ELR (cell line): ENCODE results near the gene MRPL14.

Experiments used
- DNase-seq: peaks from one replicate; pipeline ENCODE4 v3.0.0-alpha.2; 2015; ENCODE audit warnings: low read depth

MRPL14 gene

DNA sequence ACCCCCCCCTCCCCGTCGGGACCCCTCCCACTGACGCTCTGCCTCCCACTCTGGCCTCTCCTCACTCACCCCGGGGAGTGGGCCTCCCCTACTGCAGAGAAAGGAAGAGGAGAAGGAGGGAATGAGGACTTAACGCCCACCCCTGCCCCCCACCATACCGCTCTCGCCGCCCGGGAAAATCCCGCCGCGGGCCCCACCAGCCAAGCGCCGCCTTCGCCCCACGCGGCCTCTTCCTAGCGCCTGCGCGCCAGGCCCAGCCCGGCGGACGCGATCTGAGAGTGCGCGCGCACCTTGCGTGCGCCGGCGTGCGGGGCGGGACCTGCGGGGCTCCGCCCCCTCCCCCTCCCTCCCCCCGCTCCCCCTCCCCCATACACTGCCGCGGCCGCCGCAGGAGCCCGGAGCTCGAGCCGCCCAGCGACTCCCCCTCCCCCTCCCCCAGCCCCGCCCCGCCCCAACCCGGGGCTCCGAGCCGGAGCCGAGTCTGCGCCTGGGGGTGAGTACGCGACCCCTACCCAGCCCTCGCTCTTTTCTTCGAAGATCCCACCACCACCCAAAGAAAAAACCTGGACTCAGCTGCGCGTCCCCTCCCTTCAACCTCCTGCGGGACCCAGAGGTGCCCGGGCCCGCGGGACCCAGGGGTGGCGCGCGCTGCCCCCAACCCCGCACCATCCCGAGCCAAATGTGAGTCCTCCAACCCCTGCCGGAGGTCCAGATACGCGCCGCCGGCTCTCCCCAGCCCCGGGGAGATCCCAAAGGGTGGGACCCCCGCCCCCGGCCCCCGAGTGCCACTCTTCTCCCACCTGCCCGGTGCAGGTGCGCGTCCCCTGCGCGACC, at the start of gene MRPL14, which contains the start of gene TMEM63B:
MRPL14 (minus strand) TSS at position 267 of the 834 bp plus-strand sequence. CDS start 10,841 bp downstream, outside the sequence.
TMEM63B (plus strand) TSS at position 369 of the 834 bp plus-strand sequence. CDS start 7,031 bp downstream, outside the sequence.
- DNase-seq, result peak; percentile 92

DNA sequence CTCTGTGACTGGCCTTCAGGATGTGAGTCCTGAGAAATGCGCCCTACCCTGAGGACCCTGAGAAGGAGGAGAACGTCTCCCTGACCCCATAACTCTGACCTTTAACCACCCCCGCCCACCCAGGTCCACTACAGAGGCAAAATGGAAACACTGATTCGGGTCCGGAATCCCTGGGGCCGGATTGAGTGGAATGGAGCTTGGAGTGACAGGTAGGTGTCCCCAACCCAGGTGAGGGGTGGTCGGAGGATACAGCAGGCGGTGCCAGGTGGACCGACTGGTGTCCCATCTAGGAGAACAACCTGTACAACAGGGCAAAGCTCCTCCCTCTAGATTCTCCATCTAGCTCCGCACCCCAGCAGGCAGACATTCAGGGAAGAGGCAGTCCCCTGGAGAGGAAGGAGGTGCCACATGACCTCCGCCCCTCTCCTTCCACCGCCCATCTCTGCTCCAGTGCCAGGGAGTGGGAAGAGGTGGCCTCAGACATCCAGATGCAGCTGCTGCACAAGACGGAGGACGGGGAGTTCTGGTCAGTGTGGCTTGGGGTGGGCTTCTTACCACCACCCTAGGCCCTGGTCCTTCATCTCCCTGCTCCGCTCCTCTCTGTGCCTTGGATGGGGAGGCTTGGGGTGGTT, 49.0 kb upstream of the MRPL14 start:
- DNase-seq, result no peak

- DNase-seq, result peak; percentile 84
These were observed 45.7 kb upstream of the MRPL14 start for GRCh38 chr6:44172731-44173500.

DNA sequence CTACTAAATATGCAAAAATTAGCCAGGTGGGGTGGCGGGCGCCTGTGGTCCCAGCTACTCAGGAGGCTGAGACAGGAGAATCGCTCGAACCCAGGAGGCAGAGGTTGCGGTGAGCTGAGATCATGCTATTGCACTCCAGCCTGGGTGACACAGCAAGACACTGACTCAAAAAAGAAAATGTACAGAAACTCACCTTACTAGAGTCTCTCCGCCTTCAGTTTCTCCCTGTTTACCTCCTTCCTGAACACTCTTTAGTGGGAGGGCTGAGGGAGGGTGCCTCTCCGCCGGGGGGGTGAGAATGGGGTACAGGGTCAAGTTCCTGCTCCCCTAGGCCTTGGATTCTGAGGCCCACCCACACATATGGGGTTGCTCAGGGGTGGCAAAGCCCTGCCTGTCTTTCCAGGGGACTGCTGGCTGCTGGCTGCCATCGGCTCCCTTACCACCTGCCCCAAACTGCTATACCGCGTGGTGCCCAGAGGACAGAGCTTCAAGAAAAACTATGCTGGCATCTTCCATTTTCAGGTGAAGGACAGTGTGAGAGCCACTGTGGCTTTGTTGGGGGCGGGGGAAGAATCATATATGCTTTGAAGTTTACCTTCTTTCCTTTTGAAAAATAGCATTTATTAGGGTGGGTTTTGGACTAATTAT, 44.8 kb upstream of the MRPL14 start:
- DNase-seq, result no peak

- DNase-seq, result no peak
These were observed 42.8 kb upstream of the MRPL14 start for GRCh38 chr6:44169886-44170570.

DNA sequence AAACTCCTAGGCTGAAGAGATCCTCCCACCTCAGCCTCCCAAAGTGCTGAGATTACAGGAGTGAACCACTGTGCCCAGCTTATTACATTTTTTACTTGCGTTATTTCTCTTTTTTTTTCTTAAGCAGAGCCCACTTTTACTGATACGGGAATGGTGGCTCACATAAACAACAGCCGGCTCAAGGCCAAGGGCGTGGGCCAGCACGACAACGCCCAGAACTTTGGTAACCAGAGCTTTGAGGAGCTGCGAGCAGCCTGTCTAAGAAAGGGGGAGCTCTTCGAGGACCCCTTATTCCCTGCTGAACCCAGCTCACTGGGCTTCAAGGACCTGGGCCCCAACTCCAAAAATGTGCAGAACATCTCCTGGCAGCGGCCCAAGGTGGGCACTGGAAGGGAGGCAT, 41.9 kb upstream of the MRPL14 start:
- DNase-seq, result no peak

DNA sequence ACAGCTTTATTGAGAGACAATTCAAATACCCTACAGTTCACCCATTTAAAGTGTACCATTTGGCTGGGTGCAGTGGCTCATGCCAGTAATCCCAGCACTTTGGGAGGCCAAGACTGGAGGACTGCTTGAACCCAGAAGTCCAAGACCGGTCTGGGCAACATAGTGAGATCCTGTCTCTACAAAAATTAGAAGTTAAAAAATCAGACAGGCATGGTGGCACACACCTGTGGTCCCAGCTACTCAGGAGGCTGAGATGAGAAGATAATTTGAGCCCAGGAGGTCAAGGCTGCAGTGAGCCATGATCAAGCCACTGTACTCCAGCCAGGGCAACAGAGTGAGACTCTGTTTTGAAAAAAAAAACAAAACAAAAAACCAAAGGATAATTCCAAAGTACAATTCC, 40.3 kb upstream of the MRPL14 start:
- no peak for DNase-seq

DNA sequence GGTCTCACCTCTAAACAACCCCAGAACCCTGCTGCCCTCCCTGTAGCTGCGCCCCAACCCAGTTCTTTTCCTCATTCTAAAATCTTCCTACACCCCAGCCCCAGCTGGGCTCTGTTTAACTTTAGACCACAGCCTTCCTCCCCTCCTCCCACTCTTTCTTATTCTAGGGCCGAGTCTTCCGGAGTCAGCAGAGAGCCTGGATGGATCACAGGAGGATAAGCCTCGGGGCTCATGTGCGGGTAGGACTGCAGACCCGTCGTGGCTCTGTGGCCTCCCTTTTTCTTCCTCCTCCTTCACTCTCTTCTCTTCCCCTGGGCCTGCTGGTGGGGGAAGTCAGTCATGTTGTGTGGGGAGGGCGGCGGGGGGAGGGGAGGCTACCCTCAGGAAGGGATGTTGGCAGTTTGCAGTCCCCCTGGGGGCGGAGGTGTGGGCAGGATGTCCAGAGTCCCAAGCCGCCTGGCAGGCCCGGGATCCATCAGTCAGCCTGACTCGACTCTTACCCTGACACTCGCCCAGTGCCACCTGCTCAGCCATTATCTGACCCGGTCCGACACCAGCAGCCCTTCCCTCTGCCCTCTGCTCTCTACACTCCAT, 39.4 kb upstream of the MRPL14 start:
- DNase-seq, result peak; percentile 28

GRCh38 chr6:44166116-44166515, 38.9 kb upstream of the MRPL14 start:
- no peak for DNase-seq

GRCh38 chr6:44162876-44163625, 35.8 kb upstream of the MRPL14 start:
- no peak for DNase-seq

DNA sequence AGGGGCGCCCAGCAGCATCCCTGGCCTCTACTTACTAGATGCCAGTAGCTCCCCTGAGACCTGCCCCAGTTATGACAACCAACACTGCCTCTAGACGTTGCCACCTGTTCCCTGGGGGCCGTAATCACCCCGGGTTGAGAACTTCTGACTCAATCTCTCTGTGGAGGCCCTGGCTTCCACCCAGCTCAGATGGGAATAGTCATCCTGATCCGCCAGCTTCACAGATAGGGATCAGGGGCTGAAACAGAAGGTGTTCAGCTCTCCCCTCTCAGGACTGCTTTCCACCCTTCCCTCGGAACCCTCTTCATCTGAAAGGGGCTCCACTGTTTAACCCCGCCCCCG, 34.7 kb upstream of the MRPL14 start:
- DNase-seq, result peak; percentile 83

- DNase-seq, result no peak
These were observed 31.5 kb upstream of the MRPL14 start, which contains the start of gene CAPN11 for GRCh38 chr6:44158770-44159228. Gene CAPN11, plus strand, starts transcription at chr6:44158820. Its CDS starts 29 bp downstream, at chr6:44158849.

- no peak for DNase-seq
These were observed 29.9 kb upstream of the MRPL14 start for GRCh38 chr6:44157152-44157521.

- DNase-seq, result no peak
These were observed 29.4 kb upstream of the MRPL14 start for GRCh38 chr6:44156494-44157151.

DNA sequence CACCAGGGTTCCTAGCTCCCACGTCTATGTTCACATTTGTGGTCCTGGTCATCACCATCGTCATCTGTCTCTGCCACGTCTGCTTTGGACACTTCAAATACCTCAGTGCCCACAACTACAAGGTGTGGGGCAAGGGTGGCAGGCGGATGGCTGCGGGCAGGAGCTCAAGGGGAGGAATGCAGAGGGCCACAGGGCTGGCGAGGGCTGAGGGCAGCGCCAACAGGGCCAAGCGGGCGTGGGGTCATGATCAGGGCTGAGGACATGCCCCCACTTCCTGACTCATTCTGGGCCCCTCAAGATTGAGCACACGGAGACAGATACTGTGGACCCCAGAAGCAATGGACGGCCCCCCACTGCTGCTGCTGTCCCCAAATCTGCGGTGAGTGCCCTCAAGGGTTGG, 26.8 kb upstream of the MRPL14 start:
- no peak for DNase-seq

DNA sequence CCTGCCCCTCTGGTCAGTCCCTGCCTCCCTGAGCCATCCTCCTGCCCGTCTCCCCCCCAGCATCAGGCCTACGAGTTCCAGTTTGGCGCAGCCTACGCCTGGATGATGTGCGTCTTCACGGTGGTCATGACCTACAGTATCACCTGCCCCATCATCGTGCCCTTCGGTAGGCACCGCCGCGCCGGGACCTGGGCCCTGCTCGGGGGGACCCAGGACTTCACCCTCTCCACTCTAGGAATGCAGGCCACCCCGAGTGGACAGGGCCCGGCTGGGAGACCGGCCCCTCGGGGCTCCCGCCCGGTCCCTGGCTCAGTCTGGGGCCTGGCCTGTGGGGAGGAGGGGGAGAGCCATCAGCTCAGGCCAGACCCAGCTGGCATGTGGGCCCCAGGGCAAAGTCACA, 25.3 kb upstream of the MRPL14 start:
- no peak for DNase-seq

GRCh38 chr6:44152109-44152461, 24.8 kb upstream of the MRPL14 start:
- DNase-seq, result no peak

DNA sequence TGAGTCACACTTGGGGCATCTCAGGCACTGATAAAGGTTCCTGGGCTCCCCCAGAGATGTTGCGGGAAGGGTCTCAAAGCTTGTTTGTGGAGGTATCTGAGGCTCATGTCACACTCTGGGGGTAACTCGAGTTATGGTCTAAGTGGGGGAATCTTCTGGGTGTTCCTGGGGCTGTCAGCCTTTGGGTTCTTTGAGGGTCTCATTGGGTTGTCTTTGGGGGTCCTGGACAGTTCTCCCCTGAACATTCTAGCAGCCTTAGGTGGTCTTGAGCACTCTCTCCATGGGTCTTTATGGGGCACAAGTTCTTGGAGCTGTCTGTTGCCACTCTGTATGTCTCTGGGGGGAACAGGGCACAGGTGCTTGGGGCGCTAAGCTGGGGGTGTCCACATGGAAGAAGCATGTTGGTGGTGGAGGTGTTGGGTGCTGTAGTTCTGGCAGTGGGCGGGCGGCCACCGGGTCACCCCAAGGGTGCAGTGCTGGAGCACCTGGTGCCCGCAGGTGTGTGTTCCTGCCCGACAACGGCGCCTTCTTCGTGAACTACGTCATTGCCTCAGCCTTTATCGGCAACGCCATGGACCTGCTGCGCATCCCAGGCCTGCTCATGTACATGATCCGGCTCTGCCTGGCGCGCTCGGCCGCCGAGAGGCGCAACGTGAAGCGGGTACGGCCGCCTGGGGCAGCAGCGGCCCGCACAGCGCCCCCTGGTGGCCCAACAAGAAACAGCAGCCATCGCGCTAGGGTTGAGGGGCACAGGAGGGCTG, 24.3 kb upstream of the MRPL14 start:
- DNase-seq, result peak; percentile 80

- no peak for DNase-seq
These were observed 23.2 kb upstream of the MRPL14 start for GRCh38 chr6:44150317-44150917.
